ENCODE data around the gene ATE1. TPM values are rescaled to one million over a fixed set of nuclear protein-coding genes. Genes with fewer than 3 reads are reported as not detected.

Gene ATE1
- total and polyA plus RNA-seq, 2 donors (not counting 3 experiments of a cell fraction or from before 2014, with no cell fraction given), result 8.7 to 27.1 TPM

GRCh38 chr10:121873236-121873635 is 54.6 kb downstream of the ATE1 start:
- intact Hi-C loops (cut with micrococcal nuclease) (no loop called here), dilution Hi-C loops (cut with MboI; ENCODE audit: extremely low pct_ligation_motif_present, low sequenced_read_pairs) (no loop called here)
- TF ChIP-seq JUN (IDR thresholded peaks at IDR 0.05; ENCODE audit: borderline replicate concordance, insufficient read depth, insufficient read length, low read depth) (no peak), MAX (IDR thresholded peaks at IDR 0.05; ENCODE audit: insufficient read depth, insufficient read length) (no peak)
- Histone ChIP-seq H3K4me2 (ENCODE audit: insufficient read depth, low read length) (no peak overlapping the region), H3K36me3 (ENCODE audit: control insufficient read depth in 2 of 2, extremely low read depth in 1 of 2, insufficient read depth in 2 of 2, low read length in 2 of 2) (peaks cover 0 to 5% of the 10 kb centered on the region in 2 experiments), H3K4me1 (ENCODE audit: control insufficient read depth, extremely low read depth, insufficient read depth, low read length) (no peaks in the 10 kb centered on the region), H3K9me1 (replicated peaks; ENCODE audit: control insufficient read depth, extremely low read depth, insufficient read depth, low read length) (no peaks in the 10 kb centered on the region), H3K79me2 (ENCODE audit: control insufficient read depth, insufficient read depth, low read length) (no peaks in the 10 kb centered on the region), H3K4me3 (replicated peaks in 1 of 3; ENCODE audit: insufficient read depth in 1 of 3, low read depth in 1 of 3, low read length in 3 of 3) (no peak overlapping the region), H3K9me3 (replicated peaks; ENCODE audit: control insufficient read depth, insufficient read depth, low read length) (no peaks in the 10 kb centered on the region), H3K27me3 (ENCODE audit: control insufficient read depth in 2 of 2, insufficient read depth in 2 of 2, low read length in 2 of 2) (no peaks in the 10 kb centered on the region), H4K20me1 (replicated peaks; ENCODE audit: control insufficient read depth, extremely low read depth, insufficient read depth, low read length) (no peaks in the 10 kb centered on the region), H2AFZ (ENCODE audit: low read depth, low read length) (no peak overlapping the region), H3K27ac (ENCODE audit: insufficient read depth, low read depth, low read length) (no peak overlapping the region), H3K9ac (replicated peaks; ENCODE audit: extremely low read depth, insufficient read depth, low read length) (no peak overlapping the region)
- DNase-seq (ENCODE audit: low read depth, low spot score), result no peak
- POLR2A ChIA-PET, result no interaction called here
- CTCF ChIA-PET, result no interaction called here
- no TSS peak for BruUV-seq (replicated peaks)
- FAIRE-seq, result no peak

GRCh38 chr10:121870413-121870812 is 57.4 kb downstream of the ATE1 start:
- Histone ChIP-seq H3K9me1 (replicated peaks; ENCODE audit: control insufficient read depth, extremely low read depth, insufficient read depth, low read length) (no peaks in the 10 kb centered on the region), H3K4me1 (ENCODE audit: control insufficient read depth, extremely low read depth, insufficient read depth, low read length) (no peaks in the 10 kb centered on the region), H3K4me3 (replicated peaks in 1 of 3; ENCODE audit: insufficient read depth in 1 of 3, low read depth in 1 of 3, low read length in 3 of 3) (no peak overlapping the region), H2AFZ (ENCODE audit: low read depth, low read length) (no peak overlapping the region), H3K9me3 (replicated peaks; ENCODE audit: control insufficient read depth, insufficient read depth, low read length) (no peaks in the 10 kb centered on the region), H4K20me1 (replicated peaks; ENCODE audit: control insufficient read depth, extremely low read depth, insufficient read depth, low read length) (no peaks in the 10 kb centered on the region), H3K27me3 (ENCODE audit: control insufficient read depth in 2 of 2, insufficient read depth in 2 of 2, low read length in 2 of 2) (no peaks in the 10 kb centered on the region), H3K79me2 (ENCODE audit: control insufficient read depth, insufficient read depth, low read length) (no peaks in the 10 kb centered on the region), H3K27ac (ENCODE audit: insufficient read depth, low read depth, low read length) (no peak overlapping the region), H3K36me3 (ENCODE audit: control insufficient read depth in 2 of 2, extremely low read depth in 1 of 2, insufficient read depth in 2 of 2, low read length in 2 of 2) (peaks cover 0 to 5% of the 10 kb centered on the region in 2 experiments), H3K4me2 (ENCODE audit: insufficient read depth, low read length) (no peak overlapping the region), H3K9ac (replicated peaks; ENCODE audit: extremely low read depth, insufficient read depth, low read length) (no peak overlapping the region)
- no peak for FAIRE-seq
- dilution Hi-C loops (cut with MboI; ENCODE audit: extremely low pct_ligation_motif_present, low sequenced_read_pairs), result no loop called here
- POLR2A ChIA-PET, result no interaction called here
- intact Hi-C loops (cut with micrococcal nuclease), result no loop called here
- DNase-seq (ENCODE audit: low read depth, low spot score), result no peak
- no TSS peak for BruUV-seq (replicated peaks)
- TF ChIP-seq MAX (IDR thresholded peaks at IDR 0.05; ENCODE audit: insufficient read depth, insufficient read length), result no peak
- no peak for TF ChIP-seq POLR2A (IDR thresholded peaks at IDR 0.05; ENCODE audit: low read depth, low read length)
- no peak for TF ChIP-seq CTCF (IDR thresholded peaks at IDR 0.05; ENCODE audit: extremely low read depth in 1 of 2, insufficient read depth in 1 of 2, low read depth in 1 of 2, low read length in 2 of 2)
- TF ChIP-seq EZH2 (IDR thresholded peaks at IDR 0.05; ENCODE audit: borderline replicate concordance, low read depth, low read length, severe bottlenecking), result no peak
- TF ChIP-seq FOS (IDR thresholded peaks at IDR 0.05; ENCODE audit: borderline replicate concordance, insufficient read depth, low read length), result no peak
- no peak for TF ChIP-seq POLR2AphosphoS5 (IDR thresholded peaks at IDR 0.05; ENCODE audit: insufficient read depth, low read depth, low read length)
- no peak for TF ChIP-seq MYC (IDR thresholded peaks at IDR 0.05; ENCODE audit: low read depth, low read length)
- CTCF ChIA-PET, result no interaction called here
